AG09319 (cell line): Measurements from ENCODE around the gene PSMD8.
"Not testable (repeated sequence)": the region's sequence is repeated elsewhere in the genome, so short reads cannot be mapped to it uniquely, and the experiment has no call there.

Experiments
- DNase-seq: peaks from one replicate; pipeline ENCODE4 v3.0.0-alpha.2; 2010; ENCODE audit warnings: low read depth; ENCODE audit errors: extremely low read depth
- TF ChIP-seq, protein P1 (sequence below): IDR thresholded peaks from 2 replicates; pipeline ENCODE4 v1.5.1; 2011; ENCODE audit warnings: low read depth, mild to moderate bottlenecking, inconsistent platforms, low read length, moderate library complexity

Gene PSMD8

DNA sequence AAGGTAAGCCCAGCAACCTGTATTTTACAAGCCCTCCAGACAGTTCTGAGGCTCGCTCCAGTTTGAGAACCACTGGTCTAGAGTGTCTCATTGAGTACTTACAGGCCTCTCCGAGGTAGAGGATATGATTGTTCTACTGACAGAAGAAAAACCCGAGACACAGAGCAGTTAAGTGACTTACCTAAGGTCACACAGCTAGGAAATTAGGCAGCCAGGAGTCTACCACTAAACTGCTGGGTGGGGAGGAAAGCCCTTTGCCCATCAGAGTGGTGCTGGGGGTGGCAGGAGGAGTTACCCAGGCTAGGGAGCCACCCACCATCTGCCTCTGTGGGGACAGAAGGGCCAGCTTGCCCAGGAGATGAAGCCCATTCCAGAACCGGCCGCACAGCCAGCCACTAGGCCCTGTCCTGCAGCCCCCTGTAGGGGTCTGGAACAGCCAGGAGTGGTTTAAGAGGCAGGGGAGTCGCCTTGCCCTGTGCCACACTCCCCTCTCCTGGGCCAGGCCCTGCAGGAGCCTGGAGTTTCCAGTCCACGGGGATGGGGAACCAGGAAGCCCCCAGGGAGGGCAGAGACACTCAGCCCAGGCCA is 50.9 kb downstream of the PSMD8 start:
- TF ChIP-seq, protein P1, sequence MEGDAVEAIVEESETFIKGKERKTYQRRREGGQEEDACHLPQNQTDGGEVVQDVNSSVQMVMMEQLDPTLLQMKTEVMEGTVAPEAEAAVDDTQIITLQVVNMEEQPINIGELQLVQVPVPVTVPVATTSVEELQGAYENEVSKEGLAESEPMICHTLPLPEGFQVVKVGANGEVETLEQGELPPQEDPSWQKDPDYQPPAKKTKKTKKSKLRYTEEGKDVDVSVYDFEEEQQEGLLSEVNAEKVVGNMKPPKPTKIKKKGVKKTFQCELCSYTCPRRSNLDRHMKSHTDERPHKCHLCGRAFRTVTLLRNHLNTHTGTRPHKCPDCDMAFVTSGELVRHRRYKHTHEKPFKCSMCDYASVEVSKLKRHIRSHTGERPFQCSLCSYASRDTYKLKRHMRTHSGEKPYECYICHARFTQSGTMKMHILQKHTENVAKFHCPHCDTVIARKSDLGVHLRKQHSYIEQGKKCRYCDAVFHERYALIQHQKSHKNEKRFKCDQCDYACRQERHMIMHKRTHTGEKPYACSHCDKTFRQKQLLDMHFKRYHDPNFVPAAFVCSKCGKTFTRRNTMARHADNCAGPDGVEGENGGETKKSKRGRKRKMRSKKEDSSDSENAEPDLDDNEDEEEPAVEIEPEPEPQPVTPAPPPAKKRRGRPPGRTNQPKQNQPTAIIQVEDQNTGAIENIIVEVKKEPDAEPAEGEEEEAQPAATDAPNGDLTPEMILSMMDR, result no peak
- DNase-seq, result no peak

DNA sequence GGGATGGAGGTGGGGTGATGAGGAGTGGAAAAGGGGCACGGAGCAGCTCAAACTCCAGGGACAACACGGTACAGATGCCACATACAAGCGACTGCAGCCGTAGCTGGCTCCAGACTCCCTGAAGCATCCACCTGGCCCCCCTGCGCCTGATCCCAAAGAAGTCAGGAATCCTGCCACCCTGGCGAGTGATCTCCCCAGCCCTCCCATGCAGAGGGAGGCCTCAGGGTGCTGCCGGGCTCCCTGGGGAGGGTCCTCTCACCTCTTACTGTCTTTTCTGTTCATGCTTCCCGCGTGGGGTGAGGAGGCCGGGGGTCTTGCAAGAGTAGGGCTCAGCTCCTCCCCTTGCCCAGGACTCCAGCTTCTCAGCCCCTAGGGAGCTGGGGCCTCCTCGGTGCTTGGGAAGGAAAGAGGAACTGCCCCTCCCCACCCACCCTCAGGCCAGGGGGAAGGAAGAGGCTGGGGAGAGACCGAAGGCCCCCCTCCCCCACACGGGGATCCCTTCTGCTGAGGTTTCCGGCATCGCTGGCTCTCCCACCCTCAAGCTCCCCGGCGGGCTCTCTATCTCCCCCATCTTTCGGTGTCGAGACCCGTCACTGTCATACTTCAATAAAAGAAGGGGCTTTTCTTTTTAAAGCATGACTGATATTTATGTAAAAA is 51.6 kb downstream of the PSMD8 start, which contains the start of gene RASGRP4:
Gene RASGRP4 (minus strand): TSS at position 410 of the 657 bp plus-strand sequence. CDS start 128 bp downstream, at position 282.
- no peak for DNase-seq

DNA sequence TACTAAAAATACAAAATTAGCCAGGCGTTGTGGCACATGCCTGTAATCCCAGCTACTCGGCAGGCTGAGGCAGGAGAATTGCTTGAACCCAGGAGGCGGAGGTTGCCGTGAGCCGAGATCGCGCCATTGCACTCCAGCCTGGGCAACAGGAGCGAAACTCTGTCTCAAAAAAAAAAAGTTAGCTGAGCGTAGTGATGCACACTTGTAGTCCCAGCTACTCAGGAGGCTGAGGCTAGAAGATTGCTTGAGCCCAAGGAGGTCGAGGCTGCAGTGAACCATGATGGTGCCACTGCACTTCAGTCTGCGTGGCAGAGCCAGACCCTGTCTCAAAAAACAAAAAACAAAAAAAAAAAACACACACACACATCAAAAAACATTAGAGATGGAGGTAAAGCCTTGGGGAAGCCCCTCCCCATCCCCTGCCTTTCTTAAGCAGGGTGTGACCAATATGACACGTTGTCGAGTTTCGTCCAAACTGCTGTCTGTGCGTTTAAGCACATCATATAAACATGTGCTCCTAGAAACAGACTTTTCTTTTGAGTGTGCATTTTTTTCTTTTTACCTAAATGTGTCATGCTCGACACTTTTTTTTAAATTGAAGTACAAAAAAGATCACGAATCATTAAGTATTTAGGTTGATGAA is 52.8 kb downstream of the PSMD8 start:
- not testable (repeated sequence) for DNase-seq

More for the DNA sequence above, 51.6 kb downstream of the PSMD8 start, which contains the start of gene RASGRP4:
- TF ChIP-seq, protein P1, result no peak

DNA sequence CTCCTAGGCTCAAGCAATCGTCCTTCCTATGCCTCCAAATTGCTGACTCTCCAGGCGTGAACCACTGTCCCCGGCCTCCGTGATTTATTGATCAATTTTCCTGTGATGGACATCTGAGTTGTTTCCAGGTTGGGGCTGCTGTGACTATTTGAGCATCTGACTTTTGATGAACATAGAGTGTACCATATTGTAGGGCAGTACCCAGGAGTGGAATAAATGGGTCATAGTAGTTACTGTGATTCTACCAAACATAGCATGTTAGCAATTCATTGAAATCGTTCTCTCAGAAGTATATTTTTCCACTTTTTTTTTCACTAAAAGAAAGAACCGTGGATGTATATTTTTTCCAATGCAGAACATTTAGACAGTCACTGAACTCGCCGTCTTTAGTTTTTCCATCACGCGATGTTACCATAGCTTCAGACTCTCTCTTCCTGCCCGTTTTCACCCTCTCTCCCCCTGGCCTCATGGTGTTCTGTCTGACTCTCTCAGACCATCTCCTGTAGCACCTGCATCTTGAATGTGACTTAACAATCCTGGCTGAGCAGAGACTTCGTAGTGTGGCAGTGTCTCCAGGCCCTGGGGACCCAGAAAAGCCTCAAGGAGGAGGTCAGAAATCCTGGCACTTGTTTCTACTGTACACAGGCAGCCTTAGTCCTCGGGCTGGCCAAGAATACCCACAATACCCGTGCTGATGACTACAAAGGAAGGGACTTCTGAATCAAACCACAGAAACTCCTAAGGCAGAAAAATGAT is 54.9 kb downstream of the PSMD8 start:
- no peak for DNase-seq
- TF ChIP-seq, protein P1, result no peak

DNA sequence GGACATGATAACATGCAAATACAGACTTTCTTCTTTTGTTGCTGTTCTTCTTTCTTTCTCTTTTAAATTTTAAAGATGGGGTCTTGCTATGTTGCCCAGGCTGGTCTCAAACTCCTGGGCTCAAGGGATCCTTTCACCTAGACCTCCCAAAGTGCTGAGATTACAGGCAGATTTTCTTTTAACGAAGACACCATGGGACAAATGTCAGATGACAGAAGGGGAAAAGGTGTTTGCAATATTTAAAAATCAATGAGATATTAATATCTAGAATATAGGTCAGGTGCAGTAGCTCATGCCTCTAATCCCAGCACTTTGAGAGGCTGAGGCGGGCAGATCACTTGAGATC is 55.4 kb downstream of the PSMD8 start:
- TF ChIP-seq, protein P1, result no peak
- no peak for DNase-seq

DNA sequence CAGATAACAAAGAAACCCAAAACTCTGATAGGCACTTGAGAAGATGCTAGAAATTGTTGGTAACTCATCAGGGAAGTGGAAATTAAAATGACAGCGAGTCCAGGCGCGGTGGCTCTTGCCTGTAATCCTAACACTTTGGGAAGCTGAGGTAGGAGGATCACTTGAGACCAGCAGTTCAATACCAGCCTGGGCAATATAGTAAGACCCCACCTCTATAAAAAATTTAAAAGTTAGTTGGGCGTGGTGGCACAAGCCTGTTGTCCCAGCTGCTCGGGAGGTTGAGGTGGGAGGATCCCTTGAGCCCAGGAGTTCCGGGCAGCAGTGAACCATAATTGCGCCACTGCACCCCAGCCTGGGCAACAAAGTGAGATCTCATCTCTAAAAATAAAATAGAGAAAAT is 56.6 kb downstream of the PSMD8 start:
- no peak for DNase-seq
- TF ChIP-seq, protein P1, result no peak

DNA sequence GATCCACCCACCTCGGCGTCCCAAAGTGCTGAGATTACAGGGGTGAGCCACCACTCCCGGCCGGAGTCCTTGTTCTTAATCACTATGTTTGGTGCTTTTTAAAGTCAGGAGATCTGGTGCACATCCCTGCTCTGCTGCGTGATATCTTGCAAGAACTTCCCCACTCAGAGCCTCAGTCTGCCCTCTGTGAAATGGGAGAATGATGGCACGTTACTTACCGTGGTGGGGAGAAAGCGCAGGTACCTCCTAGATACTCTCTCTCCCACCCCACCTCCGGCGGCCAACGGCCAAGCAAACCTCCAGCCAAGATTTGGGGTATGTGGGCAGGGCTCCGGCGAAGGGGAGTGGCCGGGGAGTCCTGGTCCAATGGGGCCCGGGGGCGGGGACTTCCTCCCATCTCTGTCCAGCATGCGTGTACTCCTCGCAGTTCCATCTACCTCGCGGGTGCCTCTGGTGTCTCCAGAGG is 58.9 kb downstream of the PSMD8 start, which contains the start of gene RYR1:
Gene RYR1 (plus strand): TSS at position 424 of the 466 bp plus-strand sequence. CDS start 139 bp downstream, outside the sequence.
- no peak for DNase-seq

More for the DNA sequence above, 58.9 kb downstream of the PSMD8 start, which contains the start of gene RYR1:
- TF ChIP-seq, protein P1, result no peak
